GM18517 (cell line): ENCODE measurements around the gene THRAP3.

Experiments used
- ATAC-seq: cut with Tn5 transposase; IDR thresholded peaks from one replicate; pipeline ENCODE4 v1.9.1; 2021; ENCODE audit warnings: mild to moderate bottlenecking, moderate library complexity; ENCODE audit not compliant: unreplicated experiment

The THRAP3 gene

GRCh38 chr1:36295390-36295789 lies 71.1 kb downstream of the THRAP3 start:
- ATAC-seq: no peak

- ATAC-seq: no peak
Measured at GRCh38 chr1:36297062-36297461, 72.8 kb downstream of the THRAP3 start.

GRCh38 chr1:36298640-36299039 lies 74.4 kb downstream of the THRAP3 start:
- ATAC-seq: no peak

- no peak for ATAC-seq
Measured at GRCh38 chr1:36300526-36300925, 76.3 kb downstream of the THRAP3 start.

- ATAC-seq: no peak
Measured at GRCh38 chr1:36301220-36301619, 77.0 kb downstream of the THRAP3 start.

GRCh38 chr1:36303244-36303643 lies 79.0 kb downstream of the THRAP3 start:
- ATAC-seq: no peak

- ATAC-seq: no peak
Measured at GRCh38 chr1:36303650-36304360, 79.6 kb downstream of the THRAP3 start.

GRCh38 chr1:36304521-36304920 lies 80.3 kb downstream of the THRAP3 start:
- ATAC-seq: no peak

GRCh38 chr1:36304970-36305914 lies 81.0 kb downstream of the THRAP3 start:
- ATAC-seq: no peak

- no peak for ATAC-seq
Measured at GRCh38 chr1:36305915-36306209, 81.6 kb downstream of the THRAP3 start.

- peak; percentile 39 for ATAC-seq
Measured at GRCh38 chr1:36306210-36306901, 82.1 kb downstream of the THRAP3 start, which contains the start of gene SH3D21. TSS of gene SH3D21 (plus strand) at chr1:36306368. CDS start at chr1:36306421, 53 bp downstream.

- ATAC-seq: peak; percentile 92
Measured at GRCh38 chr1:36306902-36307456, 82.7 kb downstream of the THRAP3 start.

GRCh38 chr1:36307601-36308330 lies 83.5 kb downstream of the THRAP3 start:
- ATAC-seq: no peak

- no peak for ATAC-seq
Measured at GRCh38 chr1:36309397-36309796, 85.2 kb downstream of the THRAP3 start.

GRCh38 chr1:36320291-36320761 lies 96.1 kb downstream of the THRAP3 start:
- ATAC-seq: no peak

- ATAC-seq: no peak
Measured at GRCh38 chr1:36320767-36321118, 96.5 kb downstream of the THRAP3 start.

GRCh38 chr1:36321119-36321951 lies 97.1 kb downstream of the THRAP3 start:
- ATAC-seq: no peak

GRCh38 chr1:36322041-36322785 lies 98.0 kb downstream of the THRAP3 start:
- ATAC-seq: no peak
